Stimulated activated memory B cell treated with anti-CD40 and anti-IgM and Interleukin-4, amounts not matched to agents 10 μg/mL and 1 μg/mL and 100 μg/mL, for 72 hours (primary cell): Measurements from ENCODE around the gene TMSB4X.
"Not testable (repeated sequence)": the region's sequence is repeated elsewhere in the genome, so short reads cannot be mapped to it uniquely, and the experiment has no call there.

ENCODE experiments used
- ATAC-seq: fragments of 150-1000 bp; cut with Tn5 transposase; 2 replicates; pipeline ENCODE4 v1.10.0; 2021
- H3K27ac Mint-ChIP-seq: one replicate; pipeline ENCODE4 v1.8.0; 2022; ENCODE audit warnings: mild to moderate bottlenecking, mixed read lengths
- H3K27me3 Mint-ChIP-seq: one replicate; pipeline ENCODE4 v1.8.0; 2022; ENCODE audit warnings: mixed read lengths
- H3K36me3 Mint-ChIP-seq: one replicate; pipeline ENCODE4 v1.8.0; 2022; ENCODE audit warnings: mixed read lengths
- H3K4me1 Mint-ChIP-seq: one replicate; pipeline ENCODE4 v1.8.0; 2022; ENCODE audit warnings: mixed read lengths
- H3K4me3 Mint-ChIP-seq: one replicate; pipeline ENCODE4 v1.8.0; 2022; ENCODE audit warnings: mild to moderate bottlenecking, moderate library complexity, mixed read lengths
- H3K9me3 Mint-ChIP-seq: one replicate; pipeline ENCODE4 v1.8.0; 2022; ENCODE audit warnings: mixed read lengths

TMSB4X gene

DNA sequence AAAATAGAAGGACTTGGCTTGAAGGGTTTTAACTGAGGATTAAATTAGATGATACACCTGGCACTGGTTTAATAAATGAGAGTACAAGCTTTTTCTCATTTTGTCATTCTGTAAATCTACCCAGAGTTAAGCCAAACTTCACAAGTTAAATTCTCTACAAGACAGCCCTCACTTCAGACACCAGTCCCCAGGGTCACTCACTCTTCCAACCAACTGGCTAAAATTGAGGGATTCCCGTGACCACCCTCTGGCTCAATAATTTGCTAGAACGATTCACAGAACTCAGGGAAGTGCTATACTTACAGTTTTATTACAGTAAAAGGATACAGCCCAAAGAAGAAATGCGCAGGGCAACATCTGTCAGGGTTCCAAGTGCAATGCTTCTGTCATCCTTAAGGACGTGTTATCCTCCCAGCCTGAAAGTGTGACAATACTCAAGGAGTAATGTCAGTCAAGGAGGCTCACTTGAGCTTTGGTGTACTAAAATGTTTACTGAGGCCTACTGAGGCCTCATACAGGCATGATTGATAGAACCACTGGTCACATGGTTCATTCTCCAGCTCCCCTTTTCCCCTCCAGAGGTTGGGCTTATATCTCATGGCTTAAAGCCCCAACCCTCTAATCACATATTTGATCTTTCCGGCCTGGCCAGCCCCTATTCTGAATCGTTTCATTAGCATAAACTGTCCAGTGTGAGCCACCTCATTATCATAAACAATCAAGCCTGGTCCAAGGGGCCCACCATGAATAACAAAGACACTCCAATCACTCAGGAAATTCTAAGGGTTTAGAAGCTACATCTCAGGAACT is 9.6 kb upstream of the TMSB4X start:
- Mint-ChIP-seq H3K27ac (peak overlapping the region; percentile 22), H3K36me3 (no peaks in the 10 kb centered on the region), H3K4me3 (no peak overlapping the region), H3K4me1 (peaks cover 49% of the 10 kb centered on the region), H3K9me3 (no peaks in the 10 kb centered on the region), H3K27me3 (no peaks in the 10 kb centered on the region)
- ATAC-seq: no peak

DNA sequence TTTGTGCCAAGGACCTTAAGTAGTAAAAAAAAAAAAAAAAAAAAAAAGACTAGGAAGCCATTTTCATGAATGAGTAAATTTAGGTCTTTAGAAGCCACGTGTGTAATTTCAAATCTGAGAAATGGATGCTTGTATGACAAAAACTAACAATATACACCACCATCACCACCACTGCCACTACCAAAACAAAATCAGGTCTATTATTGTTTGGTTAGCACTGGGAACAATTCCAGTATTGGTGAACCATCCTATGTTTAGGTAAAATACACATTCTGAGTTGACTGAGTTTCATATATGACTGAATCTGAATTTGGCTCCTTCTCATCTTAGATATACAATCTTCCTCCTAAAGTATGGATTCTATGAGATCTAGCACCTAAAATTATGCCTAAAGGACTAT is 8.8 kb upstream of the TMSB4X start:
- Mint-ChIP-seq H3K27ac (peak overlapping the region; percentile 98), H3K4me1 (peaks cover 51% of the 10 kb centered on the region), H3K9me3 (no peaks in the 10 kb centered on the region), H3K4me3 (no peak overlapping the region), H3K36me3 (no peaks in the 10 kb centered on the region), H3K27me3 (no peaks in the 10 kb centered on the region)
- no peak for ATAC-seq

DNA sequence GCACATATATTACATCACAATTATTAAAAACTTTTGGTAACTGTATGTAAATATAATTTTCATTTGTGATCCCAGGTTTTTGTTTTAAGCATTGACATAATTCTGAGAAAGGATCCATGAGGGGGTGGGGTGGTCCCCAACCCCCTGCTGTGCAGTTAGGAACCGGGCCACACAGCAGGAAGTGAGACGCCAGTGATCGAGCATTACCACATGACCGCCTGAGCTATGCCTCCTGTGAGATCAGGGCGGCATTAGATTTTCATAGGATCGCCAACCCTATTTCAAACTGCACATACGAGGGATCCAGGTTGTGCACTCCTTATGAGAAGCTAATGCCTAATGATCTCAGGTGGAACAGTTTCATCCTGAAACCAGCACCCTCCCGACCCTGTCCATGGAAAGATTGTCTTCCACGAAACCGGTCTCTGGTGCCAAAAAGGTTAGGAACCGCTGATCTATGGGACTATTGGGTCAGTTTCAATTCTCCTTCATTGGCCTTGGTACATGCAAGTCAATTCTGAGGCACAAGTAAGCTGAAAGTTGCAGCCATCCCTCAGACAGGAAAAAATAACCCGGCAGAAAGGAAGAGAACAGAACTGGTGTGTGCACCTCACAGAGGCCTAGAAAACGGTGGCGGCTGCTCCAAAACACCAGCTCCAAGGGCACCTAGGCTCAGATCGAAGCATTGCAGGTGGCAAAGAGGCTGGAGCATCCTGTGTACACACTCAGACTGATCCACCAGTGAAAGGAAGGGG is 7.0 kb upstream of the TMSB4X start:
- H3K9me3 Mint-ChIP-seq: no peaks in the 10 kb centered on the region
- H3K36me3 Mint-ChIP-seq: no peaks in the 10 kb centered on the region
- H3K4me3 Mint-ChIP-seq: peak overlapping the region; percentile 39
- peak; percentile 70 for ATAC-seq
- H3K4me1 Mint-ChIP-seq: peaks cover 49% of the 10 kb centered on the region
- peak overlapping the region; percentile 98 for H3K27ac Mint-ChIP-seq
- no peaks in the 10 kb centered on the region for H3K27me3 Mint-ChIP-seq

DNA sequence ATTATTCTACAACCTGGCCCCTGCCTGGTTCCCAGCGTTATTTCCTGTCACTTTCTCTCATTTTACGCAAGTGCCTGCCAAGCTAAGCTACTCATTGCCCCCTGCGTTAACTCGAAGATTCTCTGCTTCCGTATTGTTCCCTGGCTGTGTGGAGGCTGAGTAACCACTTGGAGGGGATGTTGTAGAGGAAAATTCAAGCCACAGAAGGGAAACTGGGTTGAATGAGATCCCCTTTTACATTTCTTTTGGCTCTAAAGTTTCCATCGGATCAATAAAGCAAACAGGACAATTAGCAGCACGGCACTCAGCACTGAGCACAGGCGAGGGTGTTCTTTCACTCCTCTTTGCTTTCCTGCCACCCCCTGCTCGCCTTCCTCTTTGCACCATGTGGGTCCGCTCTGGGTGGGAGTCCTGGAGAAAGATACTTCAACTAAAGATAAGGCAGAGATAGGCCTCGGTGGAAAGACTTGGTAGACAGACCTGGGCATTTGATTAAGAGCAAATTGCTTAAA is 4.2 kb upstream of the TMSB4X start:
- Mint-ChIP-seq H3K4me3 (peak overlapping the region; percentile 86), H3K9me3 (no peaks in the 10 kb centered on the region), H3K27me3 (no peaks in the 10 kb centered on the region), H3K27ac (peak overlapping the region; percentile 98), H3K4me1 (peaks cover 52% of the 10 kb centered on the region), H3K36me3 (peaks cover 9% of the 10 kb centered on the region)
- no peak for ATAC-seq

DNA sequence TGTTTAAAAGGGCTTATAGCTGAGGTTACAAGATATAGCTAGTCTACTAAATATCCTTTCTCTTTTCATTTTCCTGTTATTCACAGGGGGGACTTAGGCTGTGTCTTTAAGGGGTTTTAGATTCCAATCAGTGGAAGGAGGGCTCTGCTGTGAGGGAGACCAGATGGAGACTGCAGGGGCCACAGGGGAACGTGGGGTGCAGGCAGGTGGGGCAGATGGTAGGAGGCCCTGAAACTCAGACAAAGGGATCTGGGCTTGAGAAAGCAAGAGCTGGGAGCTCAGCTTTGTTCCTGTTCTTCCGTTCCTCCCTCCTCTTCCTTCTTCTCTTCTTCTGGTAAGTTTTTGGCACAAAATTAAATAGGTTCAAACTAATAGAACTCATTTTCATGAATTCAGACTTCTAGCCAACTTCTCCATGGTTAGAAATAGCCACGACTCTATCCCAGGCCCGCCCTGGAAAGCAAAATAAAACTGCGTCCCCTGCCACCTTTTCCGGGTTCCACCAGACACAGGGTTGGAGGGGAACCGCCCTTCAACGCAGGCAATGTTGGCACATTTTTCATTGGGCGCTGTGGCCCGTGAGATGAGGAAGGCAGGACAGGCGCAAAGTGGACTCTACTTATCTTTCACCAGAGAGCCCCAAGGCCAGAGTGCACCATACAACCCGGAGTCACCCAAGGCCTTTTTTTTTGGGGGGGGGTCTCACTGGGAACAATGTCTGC is 3.5 kb upstream of the TMSB4X start:
- peaks cover 15% of the 10 kb centered on the region for H3K36me3 Mint-ChIP-seq
- peak overlapping the region; percentile 86 for H3K4me3 Mint-ChIP-seq
- peaks cover 50% of the 10 kb centered on the region for H3K4me1 Mint-ChIP-seq
- peak overlapping the region; percentile 98 for H3K27ac Mint-ChIP-seq
- no peak for ATAC-seq
- no peaks in the 10 kb centered on the region for H3K9me3 Mint-ChIP-seq
- H3K27me3 Mint-ChIP-seq: no peaks in the 10 kb centered on the region

DNA sequence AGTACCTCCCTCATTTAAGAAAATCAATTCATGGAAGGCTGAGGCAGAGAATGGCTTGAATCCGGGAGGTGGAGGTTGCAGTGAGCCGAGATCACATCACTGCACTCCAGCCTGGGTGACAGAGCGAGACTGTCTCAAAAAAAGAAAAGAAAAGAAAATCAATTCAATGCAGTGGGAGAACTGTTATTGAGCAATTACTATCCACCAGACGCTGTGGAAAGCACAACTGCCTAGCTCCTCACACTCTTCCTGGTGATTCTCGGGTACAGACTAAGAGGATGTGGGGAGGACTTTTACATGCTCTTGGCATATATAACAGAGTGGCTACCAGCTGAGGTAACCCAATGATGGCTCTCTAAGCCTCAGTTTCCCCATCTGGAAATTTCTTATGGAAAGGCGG is 2.7 kb upstream of the TMSB4X start:
- peak overlapping the region; percentile 86 for H3K4me3 Mint-ChIP-seq
- H3K36me3 Mint-ChIP-seq: peaks cover 22% of the 10 kb centered on the region
- no peak for ATAC-seq
- H3K4me1 Mint-ChIP-seq: peaks cover 50% of the 10 kb centered on the region
- no peaks in the 10 kb centered on the region for H3K27me3 Mint-ChIP-seq
- H3K9me3 Mint-ChIP-seq: no peaks in the 10 kb centered on the region
- H3K27ac Mint-ChIP-seq: peak overlapping the region; percentile 98

DNA sequence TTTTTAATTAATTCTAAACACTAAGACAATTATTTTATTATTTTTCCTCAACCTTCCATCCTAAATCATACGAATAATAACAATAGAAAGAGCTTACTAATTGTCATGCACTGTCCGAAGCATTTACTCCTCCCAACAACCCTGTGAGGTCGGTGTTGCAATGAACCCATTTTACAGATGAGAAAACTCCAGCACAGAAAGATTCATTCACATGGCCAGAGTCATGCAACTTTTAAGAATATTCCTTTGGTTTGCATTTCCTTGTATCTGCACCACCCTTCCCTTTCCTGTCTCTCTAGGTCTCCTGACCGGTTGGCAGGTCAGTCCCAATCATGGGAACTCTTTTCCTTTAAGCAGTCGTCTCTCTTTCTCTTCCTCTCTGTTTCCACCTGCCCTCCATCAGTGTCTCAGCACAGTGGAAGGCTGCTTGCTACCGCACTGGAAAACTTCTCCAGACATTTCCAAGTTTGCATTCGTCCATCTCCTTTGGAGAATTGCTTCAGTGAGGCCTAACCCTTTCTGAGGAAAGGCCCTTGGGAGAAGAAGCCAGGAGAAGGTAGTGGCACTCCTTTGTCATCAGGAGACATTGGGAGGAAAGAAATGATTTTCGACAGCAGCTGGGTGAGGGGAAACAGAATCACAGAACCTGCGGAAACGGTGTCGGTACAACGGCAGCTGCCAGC is 1.9 kb upstream of the TMSB4X start:
- H3K27me3 Mint-ChIP-seq: no peaks in the 10 kb centered on the region
- no peak for ATAC-seq
- peaks cover 28% of the 10 kb centered on the region for H3K36me3 Mint-ChIP-seq

DNA sequence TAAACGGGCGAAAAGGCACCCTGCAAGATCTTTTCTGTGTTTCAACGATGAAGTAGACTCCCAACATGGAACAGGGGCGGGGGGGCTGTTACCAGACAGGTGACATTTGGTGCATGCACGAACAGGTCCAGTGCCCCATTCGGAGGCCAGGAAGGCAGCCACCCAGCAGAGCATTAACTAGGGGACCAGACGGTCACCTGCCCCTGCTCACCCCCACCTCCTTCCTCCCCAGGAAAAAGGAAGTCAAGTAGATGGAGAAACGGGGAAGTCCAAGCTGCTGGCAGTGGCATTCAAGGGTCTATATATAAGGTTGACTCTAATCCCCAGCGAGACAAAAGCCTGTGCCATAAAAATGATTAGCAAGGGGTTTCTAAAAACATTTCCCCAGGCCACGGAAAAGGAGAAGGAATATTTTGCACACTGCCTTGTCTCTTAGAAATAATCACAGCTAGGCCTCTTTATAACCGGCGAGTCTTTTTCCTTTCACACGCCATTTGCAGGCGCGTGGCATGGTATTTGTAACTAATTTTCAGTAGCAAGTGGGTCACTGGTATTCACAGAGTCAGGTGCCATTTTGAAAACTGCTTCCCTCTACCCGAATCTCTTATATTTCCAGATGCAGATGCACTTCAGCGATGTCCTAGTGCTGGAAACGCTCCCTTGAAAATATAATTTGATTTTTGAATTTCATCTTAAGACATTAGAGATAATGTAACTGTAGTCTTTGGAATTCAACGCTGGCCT is 1.2 kb upstream of the TMSB4X start:
- peaks cover 46% of the 10 kb centered on the region for H3K4me1 Mint-ChIP-seq
- H3K36me3 Mint-ChIP-seq: peaks cover 28% of the 10 kb centered on the region
- no peaks in the 10 kb centered on the region for H3K9me3 Mint-ChIP-seq
- peak overlapping the region; percentile 98 for H3K27ac Mint-ChIP-seq
- H3K4me3 Mint-ChIP-seq: peak overlapping the region; percentile 99
- no peaks in the 10 kb centered on the region for H3K27me3 Mint-ChIP-seq
- peak; percentile 66 for ATAC-seq

More for the DNA sequence above, 1.9 kb upstream of the TMSB4X start:
- Mint-ChIP-seq H3K4me3 (peak overlapping the region; percentile 99), H3K9me3 (no peaks in the 10 kb centered on the region), H3K4me1 (peaks cover 46% of the 10 kb centered on the region), H3K27ac (peak overlapping the region; percentile 98)

DNA sequence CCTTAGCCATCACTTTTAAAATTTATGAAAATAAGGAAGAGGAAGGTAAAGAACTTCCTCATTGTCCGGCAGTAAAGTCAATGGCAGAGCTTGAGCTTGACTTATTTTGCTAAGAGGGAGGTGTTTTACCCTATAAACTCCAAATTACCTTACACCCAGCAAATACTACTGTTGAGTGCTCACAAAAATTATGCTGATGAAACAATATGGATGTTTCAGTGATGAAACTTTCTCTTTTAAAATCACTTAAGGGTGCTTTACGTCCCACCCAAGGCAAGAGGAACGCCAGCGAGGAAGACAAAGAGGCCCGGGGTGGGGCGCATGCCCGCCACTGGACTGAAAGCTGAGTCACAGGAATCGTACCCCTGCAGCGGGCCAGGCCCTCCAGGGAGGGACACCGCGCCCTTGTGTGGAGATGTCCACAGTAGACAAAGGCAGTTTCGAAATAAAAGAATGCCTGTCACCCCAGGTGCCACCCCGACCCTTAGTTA is 560 bp upstream of the TMSB4X start:
- peaks cover 46% of the 10 kb centered on the region for H3K4me1 Mint-ChIP-seq
- peak overlapping the region; percentile 98 for H3K27ac Mint-ChIP-seq
- peak; percentile 39 for ATAC-seq
- no peaks in the 10 kb centered on the region for H3K27me3 Mint-ChIP-seq
- H3K4me3 Mint-ChIP-seq: peak overlapping the region; percentile 99
- H3K9me3 Mint-ChIP-seq: no peaks in the 10 kb centered on the region
- peaks cover 28% of the 10 kb centered on the region for H3K36me3 Mint-ChIP-seq

DNA sequence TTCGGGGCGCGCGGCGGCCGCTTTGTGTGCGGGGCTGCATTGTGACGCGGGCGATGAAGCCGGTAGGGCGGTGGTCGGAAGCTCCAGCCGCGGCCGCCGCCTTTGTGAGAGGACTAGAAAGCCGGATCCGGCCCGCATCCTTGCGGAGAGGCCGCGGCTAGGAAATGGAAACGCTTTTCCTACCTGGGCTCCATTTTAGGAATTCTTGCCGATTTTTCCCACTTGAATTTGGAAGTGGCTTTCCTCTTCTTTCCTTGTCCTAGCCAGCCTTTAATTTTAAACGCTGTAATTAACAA is 708 bp downstream of the TMSB4X start:
- peak overlapping the region; percentile 98 for H3K27ac Mint-ChIP-seq
- no peaks in the 10 kb centered on the region for H3K9me3 Mint-ChIP-seq
- H3K27me3 Mint-ChIP-seq: no peaks in the 10 kb centered on the region
- peak overlapping the region; percentile 99 for H3K4me3 Mint-ChIP-seq
- peaks cover 39% of the 10 kb centered on the region for H3K4me1 Mint-ChIP-seq
- no peak for ATAC-seq
- H3K36me3 Mint-ChIP-seq: peaks cover 28% of the 10 kb centered on the region

DNA sequence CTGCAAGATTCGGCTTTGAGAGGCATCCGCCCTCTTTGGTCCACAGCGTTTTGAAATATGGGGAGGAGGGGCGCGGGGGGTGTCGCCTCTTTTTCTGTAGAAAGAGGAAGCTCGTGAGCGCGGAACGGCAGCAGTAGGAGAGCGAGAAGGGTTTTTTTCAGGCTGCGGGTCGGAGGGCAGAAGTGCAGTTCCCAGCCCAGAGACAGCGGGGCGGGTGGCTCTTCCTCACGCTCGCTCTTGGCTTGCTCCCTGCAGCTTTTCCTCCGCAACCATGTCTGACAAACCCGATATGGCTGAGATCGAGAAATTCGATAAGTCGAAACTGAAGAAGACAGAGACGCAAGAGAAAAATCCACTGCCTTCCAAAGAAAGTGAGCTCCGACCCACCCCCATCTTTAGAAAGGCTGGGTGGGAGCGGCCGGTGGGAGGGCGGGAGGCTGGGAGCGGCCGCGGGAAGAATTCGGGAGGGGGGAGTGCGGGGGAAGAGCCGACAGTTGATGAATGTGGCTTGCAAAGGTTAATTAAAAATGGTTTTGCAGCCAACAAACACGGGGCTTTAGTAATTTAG is 1.2 kb downstream of the TMSB4X start:
- Mint-ChIP-seq H3K27me3 (no peaks in the 10 kb centered on the region), H3K27ac (peak overlapping the region; percentile 98), H3K9me3 (no peaks in the 10 kb centered on the region), H3K36me3 (peaks cover 28% of the 10 kb centered on the region), H3K4me3 (peak overlapping the region; percentile 99), H3K4me1 (peaks cover 35% of the 10 kb centered on the region)
- ATAC-seq: no peak

DNA sequence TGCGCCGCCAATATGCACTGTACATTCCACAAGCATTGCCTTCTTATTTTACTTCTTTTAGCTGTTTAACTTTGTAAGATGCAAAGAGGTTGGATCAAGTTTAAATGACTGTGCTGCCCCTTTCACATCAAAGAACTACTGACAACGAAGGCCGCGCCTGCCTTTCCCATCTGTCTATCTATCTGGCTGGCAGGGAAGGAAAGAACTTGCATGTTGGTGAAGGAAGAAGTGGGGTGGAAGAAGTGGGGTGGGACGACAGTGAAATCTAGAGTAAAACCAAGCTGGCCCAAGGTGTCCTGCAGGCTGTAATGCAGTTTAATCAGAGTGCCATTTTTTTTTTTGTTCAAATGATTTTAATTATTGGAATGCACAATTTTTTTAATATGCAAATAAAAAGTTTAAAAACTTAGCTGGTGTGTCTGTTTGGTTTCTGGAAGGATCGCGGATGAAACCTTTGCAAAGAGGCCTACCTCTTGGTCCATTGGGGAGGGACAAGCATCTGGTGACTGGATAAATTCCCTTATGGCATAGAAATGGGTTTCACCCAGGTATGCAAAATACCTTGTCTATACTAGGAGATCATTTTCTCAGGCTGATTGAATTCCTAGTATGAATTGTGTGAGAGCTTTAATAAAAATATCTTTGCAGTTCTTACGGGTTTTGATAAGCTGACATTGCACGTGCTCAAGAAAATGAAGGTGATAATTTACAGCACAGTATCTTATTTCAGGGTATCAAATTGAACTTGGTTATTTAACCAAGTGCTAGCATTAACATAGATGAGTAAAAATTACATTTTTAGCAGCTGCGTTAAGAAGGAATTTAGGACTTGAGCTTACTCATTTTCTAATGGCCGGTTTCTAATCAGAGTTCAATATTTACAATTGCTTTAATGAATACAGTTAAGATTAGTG is 2.2 kb downstream of the TMSB4X start:
- Mint-ChIP-seq H3K36me3 (peaks cover 28% of the 10 kb centered on the region), H3K4me1 (peaks cover 31% of the 10 kb centered on the region), H3K27ac (peak overlapping the region; percentile 98), H3K4me3 (peak overlapping the region; percentile 77)
- not testable (repeated sequence) for ATAC-seq, H3K27me3 Mint-ChIP-seq, H3K9me3 Mint-ChIP-seq

DNA sequence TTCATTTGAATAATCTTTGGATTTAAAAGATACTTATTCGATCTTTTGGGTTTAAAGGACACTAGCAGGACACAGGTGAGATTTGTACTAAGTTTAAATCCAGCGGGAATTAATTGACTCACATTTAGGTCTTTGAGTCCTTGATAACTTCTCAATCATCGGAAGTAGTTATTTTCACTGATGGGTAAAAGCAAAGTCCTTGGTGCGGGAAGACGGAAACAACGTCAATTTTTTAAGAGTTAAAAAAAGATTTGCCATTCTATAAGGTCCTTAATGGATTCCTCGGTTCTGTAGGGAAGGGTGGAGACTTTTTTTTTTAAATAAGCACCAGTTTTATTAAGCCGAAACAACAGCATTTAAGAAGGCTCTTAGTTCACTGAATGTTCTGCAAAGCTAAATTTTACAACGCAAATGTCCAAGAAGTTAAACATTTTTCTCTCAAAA is 2.9 kb downstream of the TMSB4X start:
- ATAC-seq: peak; percentile 2
- Mint-ChIP-seq H3K27ac (peak overlapping the region; percentile 98), H3K27me3 (no peaks in the 10 kb centered on the region), H3K4me3 (peak overlapping the region; percentile 77), H3K9me3 (no peaks in the 10 kb centered on the region), H3K4me1 (peaks cover 27% of the 10 kb centered on the region), H3K36me3 (peaks cover 28% of the 10 kb centered on the region)
